GM12875 (cell line): ENCODE results near the gene COPG1.
"Not testable (repeated sequence)": the region's sequence is repeated elsewhere in the genome, so short reads cannot be mapped to it uniquely, and the experiment has no call there.

Experiments used
- H3K4me3 ChIP-seq: one replicate; pipeline ENCODE4 v1.5.1; 2011; ENCODE audit warnings: low read depth, low read length, control low read depth
- TF ChIP-seq, protein P1 (sequence below): IDR thresholded peaks from 2 replicates; pipeline ENCODE4 v1.5.1; 2011; ENCODE audit warnings: low read depth, mild to moderate bottlenecking, control low read depth, inconsistent platforms, low read length, moderate library complexity, borderline replicate concordance; ENCODE audit not compliant: insufficient read depth

Gene COPG1

DNA sequence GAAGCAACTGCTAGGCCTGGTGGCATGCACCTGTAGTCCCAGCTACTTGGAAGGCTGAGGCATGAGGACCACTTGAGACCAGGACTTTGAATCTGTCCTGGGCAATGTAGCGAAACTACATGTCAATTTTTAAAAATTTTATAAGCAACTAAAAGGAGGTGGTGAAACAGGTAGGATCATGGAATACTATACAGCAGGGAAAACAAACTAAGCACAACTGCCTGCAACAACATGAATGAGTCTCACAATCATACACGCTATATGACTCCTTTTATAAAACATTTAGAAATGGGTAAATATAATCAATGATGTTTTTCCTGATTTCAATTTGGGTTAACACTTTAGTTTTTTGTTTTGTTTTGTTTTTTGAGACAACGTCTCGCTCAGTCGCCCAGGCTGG is 36.2 kb upstream of the COPG1 start:
- TF ChIP-seq, protein P1, sequence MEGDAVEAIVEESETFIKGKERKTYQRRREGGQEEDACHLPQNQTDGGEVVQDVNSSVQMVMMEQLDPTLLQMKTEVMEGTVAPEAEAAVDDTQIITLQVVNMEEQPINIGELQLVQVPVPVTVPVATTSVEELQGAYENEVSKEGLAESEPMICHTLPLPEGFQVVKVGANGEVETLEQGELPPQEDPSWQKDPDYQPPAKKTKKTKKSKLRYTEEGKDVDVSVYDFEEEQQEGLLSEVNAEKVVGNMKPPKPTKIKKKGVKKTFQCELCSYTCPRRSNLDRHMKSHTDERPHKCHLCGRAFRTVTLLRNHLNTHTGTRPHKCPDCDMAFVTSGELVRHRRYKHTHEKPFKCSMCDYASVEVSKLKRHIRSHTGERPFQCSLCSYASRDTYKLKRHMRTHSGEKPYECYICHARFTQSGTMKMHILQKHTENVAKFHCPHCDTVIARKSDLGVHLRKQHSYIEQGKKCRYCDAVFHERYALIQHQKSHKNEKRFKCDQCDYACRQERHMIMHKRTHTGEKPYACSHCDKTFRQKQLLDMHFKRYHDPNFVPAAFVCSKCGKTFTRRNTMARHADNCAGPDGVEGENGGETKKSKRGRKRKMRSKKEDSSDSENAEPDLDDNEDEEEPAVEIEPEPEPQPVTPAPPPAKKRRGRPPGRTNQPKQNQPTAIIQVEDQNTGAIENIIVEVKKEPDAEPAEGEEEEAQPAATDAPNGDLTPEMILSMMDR, result no peak
- no peak overlapping the region for H3K4me3 ChIP-seq

DNA sequence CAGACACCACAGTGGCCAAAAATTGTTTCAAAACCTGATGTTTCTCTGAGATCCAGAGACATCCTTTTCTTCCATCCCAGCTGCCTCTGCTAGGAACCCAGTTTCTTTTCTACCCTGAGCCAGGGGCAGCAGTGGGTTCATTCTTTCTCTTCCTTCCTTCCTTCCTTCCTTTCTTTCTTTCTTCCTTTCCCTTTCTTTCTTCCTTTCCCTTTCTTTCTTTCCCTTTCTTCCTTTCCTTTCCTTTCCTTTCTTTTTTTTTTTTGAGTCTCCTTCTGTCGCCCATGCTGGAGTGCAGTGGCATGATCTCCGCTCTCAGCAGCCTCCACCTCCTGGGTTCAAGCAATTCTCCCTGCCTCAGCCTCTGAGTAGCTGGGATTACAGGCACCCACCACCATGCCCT is 30.7 kb upstream of the COPG1 start:
- H3K4me3 ChIP-seq, result no peak overlapping the region
- TF ChIP-seq, protein P1, result no peak

DNA sequence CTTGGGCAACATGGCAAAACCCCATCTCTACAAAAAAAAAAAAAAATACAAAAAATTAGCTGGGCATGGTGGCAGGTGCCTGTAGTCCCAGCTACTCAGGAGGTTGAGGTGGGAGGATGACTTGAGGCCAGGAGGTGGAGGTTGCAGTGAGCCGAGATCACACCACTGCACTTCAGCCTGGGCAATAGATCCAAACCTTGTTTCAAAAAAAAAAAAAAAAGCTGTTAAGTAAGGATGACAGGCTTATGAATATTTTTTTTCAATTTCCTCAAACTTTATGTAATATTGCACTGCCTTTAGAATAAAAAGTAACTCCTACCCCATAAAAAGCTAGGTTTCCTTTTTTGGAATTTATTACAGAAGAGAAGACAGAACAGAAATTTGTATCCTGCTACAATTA is 25.0 kb upstream of the COPG1 start:
- H3K4me3 ChIP-seq, result not testable (repeated sequence)

DNA sequence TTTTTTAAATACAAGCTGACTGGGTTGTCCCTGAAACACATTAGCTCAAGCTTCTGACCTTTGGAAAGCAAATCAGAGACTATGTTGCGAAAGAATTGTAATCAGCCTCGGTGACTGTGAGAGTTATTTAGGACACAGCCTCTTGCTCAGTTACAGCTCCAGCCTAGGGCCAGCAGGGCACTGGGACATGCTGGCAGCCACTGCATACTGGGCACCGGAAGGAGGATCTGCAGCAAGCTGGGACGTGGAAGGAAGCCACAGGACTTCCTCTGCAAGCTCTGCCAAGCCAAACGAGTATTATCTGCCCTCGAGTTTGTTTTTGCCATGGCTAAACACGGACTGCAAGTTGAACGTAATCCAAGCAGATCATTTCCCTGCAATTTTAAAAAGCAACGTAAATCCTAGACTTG is 24.4 kb upstream of the COPG1 start:
- H3K4me3 ChIP-seq, result no peak overlapping the region
- TF ChIP-seq, protein P1, result no peak

DNA sequence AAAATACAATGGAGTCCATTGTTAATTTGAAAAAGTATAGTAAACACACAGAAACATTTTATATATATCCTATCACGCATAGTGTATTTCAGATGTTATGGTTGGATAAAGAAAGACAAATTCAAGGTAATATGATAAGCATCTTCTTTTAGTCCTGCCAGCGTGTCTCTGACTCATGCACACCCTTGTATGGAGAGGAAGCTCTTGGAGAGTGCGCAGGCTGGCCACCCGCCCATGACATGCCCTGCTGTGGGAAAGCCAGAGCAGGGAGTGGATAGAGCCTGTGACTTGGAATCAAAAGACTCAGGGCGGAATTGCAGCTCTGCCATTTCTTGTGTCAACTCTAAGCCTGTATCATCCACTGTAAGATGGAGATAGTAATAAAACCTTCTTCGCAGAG is 23.0 kb upstream of the COPG1 start:
- TF ChIP-seq, protein P1, result no peak
- no peak overlapping the region for H3K4me3 ChIP-seq

DNA sequence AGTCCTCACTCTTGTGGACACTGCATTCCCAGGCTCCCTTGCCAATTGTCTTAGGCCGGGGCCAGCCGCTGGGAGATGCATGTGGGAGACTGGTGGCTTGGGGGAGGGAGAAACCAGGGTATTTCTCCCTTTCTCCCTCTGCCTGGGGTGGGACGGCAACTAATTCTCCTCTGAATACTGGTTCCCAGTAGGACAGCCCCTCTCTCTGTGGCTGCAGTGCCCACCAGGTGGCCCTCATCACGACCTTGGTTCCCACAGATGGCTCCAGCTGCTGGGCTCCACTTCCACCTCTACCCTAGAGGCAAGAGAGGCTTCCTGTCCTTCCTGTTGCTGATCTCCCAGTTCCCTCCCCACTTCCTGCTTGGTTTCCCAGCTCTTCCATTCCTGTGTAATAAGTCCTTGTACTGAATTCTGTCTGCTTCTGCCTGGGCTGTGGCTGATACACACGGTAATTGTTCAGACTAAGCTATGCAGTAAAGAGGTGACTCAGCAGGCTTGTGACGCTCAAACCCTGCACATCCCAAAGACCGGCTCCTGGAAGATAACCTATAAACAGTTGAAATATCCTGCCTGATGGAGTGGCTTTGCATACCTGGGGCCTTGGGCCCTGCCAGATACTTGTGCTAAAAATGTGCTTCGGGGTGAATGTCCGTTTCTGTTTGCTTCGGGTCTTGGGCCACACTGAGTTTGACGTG is 20.4 kb upstream of the COPG1 start:
- TF ChIP-seq, protein P1, result no peak
- H3K4me3 ChIP-seq, result no peak overlapping the region

DNA sequence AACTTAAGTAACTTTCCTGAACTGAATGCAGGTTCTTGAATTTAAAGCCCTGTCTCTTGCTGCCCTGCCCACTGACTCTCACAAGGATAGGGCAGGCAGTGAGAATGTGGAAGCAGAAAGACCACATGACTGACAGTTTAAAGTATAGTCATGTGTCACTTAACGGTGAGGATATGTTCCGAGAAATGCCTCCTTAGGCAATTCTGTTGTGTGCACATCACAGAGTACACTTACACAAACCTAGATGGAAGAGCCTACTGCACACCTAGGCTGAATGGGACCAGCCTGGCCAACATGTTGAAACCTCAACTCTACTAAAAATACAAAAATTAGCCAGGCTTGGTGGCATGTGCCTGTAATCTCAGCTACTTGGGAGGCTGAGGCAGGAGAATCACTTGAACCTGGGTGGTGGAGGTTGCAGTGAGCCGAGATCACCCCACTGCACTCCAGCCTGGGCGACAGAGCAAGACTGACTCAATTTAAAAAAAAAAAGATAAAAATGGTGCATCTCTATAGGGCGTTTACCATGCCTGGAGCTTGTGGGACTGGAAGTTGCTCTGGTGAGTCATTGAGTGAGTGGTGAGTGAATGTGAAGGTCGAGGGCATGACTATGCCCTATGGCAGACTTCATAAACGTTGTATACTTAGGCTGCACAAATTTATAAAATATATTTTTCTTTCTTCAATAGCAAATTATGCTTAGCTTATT is 18.9 kb upstream of the COPG1 start:
- TF ChIP-seq, protein P1, result no peak

More for the DNA sequence above, 18.9 kb upstream of the COPG1 start:
- no peak overlapping the region for H3K4me3 ChIP-seq
